ENCODE results near the gene CMSS1.

DNA sequence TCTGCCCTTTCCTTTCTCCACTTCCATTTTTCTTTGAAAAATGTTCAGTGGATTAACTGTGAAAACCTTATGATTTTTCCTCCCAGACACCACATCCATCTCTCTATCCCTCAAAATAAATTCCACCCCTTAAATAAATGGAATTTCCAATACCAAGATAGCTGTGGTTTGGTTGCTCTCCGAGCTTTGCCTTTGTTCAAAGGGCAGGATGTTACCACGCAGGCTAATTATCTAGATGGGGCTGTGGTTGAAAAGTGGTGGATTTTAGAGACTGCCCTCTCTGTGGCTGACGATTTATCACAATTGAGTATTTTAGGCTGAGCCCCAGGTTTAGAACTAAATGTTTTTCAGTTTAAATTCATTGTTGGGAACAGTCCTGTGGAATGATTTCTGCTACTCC is 36.9 kb upstream of the CMSS1 start:
- TF ChIP-seq, protein P1, sequence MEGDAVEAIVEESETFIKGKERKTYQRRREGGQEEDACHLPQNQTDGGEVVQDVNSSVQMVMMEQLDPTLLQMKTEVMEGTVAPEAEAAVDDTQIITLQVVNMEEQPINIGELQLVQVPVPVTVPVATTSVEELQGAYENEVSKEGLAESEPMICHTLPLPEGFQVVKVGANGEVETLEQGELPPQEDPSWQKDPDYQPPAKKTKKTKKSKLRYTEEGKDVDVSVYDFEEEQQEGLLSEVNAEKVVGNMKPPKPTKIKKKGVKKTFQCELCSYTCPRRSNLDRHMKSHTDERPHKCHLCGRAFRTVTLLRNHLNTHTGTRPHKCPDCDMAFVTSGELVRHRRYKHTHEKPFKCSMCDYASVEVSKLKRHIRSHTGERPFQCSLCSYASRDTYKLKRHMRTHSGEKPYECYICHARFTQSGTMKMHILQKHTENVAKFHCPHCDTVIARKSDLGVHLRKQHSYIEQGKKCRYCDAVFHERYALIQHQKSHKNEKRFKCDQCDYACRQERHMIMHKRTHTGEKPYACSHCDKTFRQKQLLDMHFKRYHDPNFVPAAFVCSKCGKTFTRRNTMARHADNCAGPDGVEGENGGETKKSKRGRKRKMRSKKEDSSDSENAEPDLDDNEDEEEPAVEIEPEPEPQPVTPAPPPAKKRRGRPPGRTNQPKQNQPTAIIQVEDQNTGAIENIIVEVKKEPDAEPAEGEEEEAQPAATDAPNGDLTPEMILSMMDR (IDR thresholded peaks at IDR 0.05): no peak
- no peak for TF ChIP-seq POLR2AphosphoS5 (IDR thresholded peaks at IDR 0.05)
